ENCODE measurements around the gene CUZD1.

The CUZD1 gene

DNA sequence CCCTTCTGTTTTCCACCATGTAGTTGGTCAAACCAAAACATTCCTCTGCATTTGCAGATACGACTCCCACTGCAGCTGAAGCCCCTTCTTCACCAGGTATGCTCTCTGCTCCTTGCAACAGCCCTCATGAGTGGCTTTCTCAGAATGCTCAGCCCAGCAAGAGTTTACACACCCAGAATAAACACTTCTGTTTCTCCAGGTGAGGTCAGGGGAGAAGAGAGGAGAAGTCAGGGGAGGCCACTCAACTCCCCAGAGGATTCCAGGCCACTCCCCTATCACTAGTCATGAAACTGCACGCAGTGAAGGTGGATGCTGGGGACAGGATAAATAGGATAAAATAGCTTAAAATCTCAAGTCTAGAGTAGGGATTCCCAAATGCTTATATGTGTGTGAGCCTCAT is 31.2 kb downstream of the CUZD1 start:
- DNase-seq (ENCODE audit: low spot score): no peak

DNA sequence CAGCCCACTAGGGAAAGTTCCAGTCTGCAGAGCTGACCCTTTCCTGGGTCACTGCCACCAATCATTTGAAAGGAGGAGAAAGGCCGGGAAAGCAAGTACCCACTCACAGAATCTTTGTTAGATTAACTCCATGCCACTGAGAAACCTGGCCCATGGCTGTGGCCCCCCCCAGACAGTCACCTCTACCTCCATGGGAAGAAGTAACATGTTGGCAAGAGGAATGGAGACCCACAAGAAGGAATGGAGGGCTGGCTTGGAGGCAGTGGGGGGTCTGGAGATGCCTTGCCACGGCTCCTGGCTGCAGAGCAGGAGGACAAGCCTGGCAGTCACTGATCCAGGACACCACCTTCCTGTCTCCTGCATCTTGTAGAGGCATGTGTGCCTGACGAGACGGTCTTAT is 32.9 kb downstream of the CUZD1 start:
- no peak for DNase-seq (ENCODE audit: low spot score)

DNA sequence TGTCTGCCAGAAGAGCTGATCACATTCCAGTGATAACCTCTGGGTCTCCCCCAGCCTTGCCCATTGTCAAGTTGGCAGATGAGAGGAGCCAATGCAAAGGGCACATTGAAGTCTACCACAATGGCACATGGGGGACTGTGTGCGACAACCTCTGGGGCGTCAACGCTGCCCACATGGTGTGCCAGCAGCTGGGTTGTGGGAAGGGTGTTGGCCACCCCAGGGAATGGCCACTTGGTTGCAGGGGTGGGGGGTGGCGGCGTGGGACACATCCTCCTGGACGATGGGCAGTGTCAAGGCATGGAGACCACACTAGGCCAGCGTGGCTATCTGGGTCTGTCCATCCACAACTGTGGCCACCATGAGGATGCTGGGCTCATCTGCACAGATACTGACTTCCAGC is 43.4 kb downstream of the CUZD1 start:
- DNase-seq (ENCODE audit: low spot score): no peak

DNA sequence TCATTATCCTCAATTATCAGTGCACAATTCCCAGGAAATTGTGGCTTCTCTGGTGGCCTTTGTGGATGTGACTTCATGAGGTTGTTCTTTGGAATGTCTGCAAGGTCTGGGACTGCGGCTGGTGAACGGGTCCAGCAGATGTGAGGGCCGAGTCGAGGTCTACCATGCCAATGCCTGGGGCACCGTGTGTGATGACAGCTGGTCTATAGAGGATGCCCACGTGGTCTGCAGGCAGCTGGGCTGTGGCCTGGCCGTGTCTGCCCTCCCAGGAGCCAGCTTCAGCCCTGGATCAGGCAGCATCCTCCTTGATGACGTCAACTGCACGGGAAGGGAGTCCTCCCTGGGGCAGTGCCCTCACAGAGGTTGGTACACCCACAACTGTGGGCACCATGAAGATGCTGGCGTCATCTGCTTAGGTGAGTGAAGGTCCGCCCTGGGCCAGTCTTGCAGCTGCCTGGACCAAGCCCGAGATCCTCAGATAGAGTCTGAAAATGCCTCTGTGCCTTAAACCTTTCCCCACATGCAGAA is 46.9 kb downstream of the CUZD1 start:
- no peak for DNase-seq (ENCODE audit: low spot score)

DNA sequence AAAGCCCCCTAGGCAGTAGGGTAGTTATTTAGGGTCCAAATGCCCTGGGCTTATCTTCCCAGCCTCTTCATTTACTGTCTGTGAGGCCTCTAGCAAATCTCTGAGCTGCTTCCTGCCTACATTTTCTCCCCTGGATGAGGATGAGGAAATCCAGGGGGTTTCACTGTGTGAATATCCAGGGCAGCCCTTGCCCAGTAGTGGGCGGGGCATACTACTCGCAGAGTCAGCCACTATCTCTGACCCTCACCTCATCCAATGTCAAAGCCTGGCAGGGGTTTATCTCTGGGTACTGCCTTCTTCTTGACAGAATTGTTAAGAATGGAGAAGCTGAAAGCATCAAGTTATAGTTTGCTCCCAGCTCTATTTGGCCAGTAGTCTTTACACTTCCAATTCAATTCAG is 48.9 kb downstream of the CUZD1 start:
- DNase-seq (ENCODE audit: low spot score): no peak

DNA sequence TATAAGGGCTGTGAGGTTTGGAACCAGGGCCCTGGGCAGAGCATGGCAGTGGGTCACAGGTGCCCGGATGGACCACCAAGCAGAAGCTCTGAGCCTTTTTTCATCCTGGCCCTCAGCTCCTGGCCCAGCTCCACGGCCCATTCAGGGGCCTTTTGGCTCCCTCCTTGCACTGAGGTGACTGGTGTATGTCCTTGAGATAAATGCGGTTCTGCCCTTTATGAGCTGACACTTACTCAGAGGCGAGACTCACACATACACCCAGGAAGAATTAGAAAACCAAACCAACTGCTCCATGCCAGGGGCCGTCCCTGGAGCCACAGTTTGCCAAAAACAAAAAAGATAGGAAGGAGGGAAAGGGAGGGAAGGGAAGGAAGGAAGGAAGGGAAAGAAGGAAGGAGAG is 49.7 kb downstream of the CUZD1 start:
- no peak for DNase-seq (ENCODE audit: low spot score)

DNA sequence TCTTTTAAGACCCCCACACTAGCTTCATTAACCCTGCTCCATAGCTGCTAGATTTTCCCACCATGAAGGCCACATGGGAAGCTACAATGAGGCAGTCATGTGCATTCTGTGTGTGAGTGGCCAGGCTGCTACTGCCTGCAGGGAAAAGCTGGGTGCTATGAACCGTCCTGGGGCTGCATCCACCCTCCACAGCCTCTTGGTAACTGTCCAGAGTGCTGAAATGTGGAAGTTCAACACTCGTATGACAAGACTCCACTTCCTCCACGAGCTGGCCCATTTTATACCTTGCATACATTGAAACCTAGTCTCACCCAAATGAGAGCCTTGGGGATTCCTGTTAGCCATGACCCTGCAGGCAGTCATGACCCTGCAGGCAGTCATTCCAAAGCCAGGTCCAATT is 59.4 kb downstream of the CUZD1 start:
- no peak for DNase-seq (ENCODE audit: low spot score)

DNA sequence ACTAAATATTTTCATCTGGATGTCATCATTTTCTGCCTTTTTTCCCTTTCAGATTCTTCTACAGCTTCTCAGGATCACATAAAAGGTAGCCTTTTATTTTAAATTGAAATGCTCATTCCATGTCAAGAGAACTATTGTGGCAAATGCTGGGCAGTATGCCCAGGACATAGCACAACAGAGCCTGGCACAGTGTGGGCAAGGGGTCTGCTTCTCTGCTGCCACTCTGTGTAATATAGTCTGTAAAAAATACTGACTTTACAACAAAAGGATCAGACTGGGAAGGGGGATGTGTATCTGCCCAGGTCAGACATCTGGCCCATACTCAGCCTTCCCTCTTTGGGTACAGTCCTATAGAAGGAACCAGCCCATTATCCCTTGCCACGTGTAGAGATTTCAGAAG is 62.7 kb downstream of the CUZD1 start:
- DNase-seq (ENCODE audit: low spot score): no peak

Data from activated CD4-positive, alpha-beta T cell treated with anti-CD3 and anti-CD28 coated beads, Interleukin-2, Interleukin-4, amounts not matched to agents 100 ng/mL and 50 ng/mL, durations not matched to agents 16 hours and 8 hours (primary cell).